HG02981 (cell line): ENCODE data around the gene FNDC8.
A peak's percentile ranks its signal among the peaks of the same experiment; 100 is the strongest.
"Not testable (repeated sequence)": the region's sequence is repeated elsewhere in the genome, so short reads cannot be mapped to it uniquely, and the experiment has no call there.

ENCODE experiments used
- ATAC-seq: cut with Tn5 transposase; IDR thresholded peaks from one replicate; pipeline ENCODE4 v1.9.1; 2021; ENCODE audit warnings: mild to moderate bottlenecking, moderate library complexity; ENCODE audit not compliant: unreplicated experiment

The FNDC8 gene

GRCh38 chr17:35141681-35142466 is 20.5 kb downstream of the FNDC8 start, which contains the start of gene NLE1:
Gene NLE1, minus strand, starts transcription at chr17:35142303. Its CDS starts 28 bp downstream, at chr17:35142275.
- ATAC-seq: peak; percentile 88

DNA sequence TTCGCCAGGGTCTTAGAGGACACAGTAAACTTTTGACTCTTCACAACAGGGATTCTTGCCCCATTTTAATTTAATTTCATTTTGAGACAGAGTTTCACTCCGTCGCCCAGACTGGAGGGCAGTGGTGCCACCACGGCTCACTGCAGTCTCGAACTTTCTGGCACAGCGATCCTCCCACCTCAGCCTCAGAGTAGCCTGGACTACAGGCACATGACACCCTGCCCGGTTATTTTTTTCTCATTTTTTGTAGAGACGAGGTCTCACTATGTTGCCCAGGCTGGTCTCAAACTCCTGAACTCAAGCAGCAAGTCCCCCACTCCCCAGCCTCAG is 21.0 kb downstream of the FNDC8 start:
- no peak for ATAC-seq

DNA sequence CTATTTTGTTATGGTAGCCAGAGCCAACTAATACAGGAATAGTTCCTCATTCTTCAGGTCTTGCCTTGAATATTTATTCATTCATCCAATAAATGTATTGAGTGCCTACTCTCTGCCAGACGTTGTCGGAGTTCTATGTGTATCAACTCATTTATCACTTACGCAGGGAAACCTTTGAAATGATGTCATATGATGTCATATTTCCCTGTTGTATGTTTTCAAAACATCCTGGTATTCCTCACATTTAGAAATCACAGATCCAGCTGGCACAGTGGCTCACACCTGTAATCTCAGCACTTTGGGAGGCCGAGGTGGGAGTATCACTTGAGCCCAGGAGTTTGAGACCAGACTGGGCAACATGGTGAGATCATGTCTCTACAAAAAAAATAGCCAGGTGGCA is 23.4 kb downstream of the FNDC8 start:
- ATAC-seq: no peak

GRCh38 chr17:35146214-35146833 is 24.9 kb downstream of the FNDC8 start:
- ATAC-seq: no peak

- no peak for ATAC-seq
These were observed 26.0 kb downstream of the FNDC8 start, which contains the start of gene UNC45B for GRCh38 chr17:35147375-35147905. Gene UNC45B, plus strand, starts transcription at chr17:35147817. Its CDS starts 447 bp downstream, at chr17:35148264.

DNA sequence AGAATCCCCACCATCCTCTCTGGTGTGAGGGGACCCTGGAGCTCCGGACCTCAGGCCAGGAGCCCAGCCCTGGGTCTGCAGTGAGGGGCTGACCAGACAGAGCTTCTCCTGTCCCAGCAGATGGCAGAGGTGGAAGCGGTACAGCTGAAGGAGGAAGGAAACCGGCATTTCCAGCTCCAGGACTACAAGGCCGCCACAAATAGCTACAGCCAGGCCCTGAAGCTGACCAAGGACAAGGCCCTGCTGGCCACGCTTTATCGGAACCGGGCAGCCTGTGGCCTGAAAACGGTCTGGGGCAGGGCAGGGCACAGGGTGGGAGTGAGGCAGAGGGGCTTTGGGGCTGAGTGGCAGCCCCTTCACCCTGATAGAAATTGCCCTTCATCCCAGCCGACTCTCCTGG is 26.7 kb downstream of the FNDC8 start:
- ATAC-seq: no peak

- no peak for ATAC-seq
These were observed 28.5 kb downstream of the FNDC8 start for GRCh38 chr17:35149941-35150340.

DNA sequence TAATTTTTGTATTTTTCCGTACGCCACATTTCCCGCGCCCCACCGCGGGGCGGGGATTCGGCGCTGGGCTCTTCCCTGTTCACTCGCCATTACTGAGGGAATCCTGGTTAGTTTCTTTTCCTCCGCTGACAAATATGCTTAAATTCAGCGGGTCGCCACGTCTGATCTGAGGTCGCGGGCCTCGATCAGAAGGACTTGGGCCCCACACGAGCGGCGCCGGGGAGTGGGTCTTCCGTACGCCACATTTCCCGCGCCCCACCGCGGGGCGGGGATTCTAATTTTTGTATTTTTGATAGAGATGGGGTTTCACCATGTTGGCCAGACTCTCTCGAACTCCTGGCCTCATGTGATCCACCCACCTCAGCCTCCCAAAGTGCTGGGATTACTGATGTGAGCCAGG is 29.7 kb downstream of the FNDC8 start:
- not testable (repeated sequence) for ATAC-seq

GRCh38 chr17:35152421-35153140 is 31.2 kb downstream of the FNDC8 start:
- ATAC-seq: no peak

GRCh38 chr17:35154196-35155165 is 33.1 kb downstream of the FNDC8 start:
- no peak for ATAC-seq

- ATAC-seq: no peak
These were observed 33.8 kb downstream of the FNDC8 start for GRCh38 chr17:35155246-35155645.

- ATAC-seq: no peak
These were observed 38.5 kb downstream of the FNDC8 start for GRCh38 chr17:35159940-35160339.

GRCh38 chr17:35160354-35161201 is 39.2 kb downstream of the FNDC8 start:
- ATAC-seq: no peak

DNA sequence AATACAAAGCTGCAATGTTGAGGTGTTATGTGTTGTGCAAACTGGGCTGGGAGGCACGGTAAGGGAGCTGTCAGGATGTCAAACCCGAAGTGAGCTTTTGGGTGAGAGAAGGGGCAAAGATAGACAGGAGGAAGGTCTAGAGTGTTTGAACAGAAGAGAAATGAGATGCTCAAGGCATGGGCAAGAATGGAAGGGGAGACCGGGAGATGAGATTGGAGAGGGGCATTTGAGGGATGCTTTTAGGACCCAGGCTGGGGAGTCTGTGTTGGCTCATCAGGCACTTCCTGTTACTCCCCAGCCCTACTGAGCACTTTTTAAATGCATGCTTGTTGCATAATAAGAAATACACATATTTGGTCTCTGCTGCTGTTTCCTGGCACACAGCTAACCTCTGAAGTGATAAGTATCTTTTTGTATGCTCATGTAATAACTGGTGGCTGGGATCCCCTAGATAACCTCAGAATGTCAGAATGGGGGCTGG is 39.9 kb downstream of the FNDC8 start:
- ATAC-seq: no peak

GRCh38 chr17:35162755-35163154 is 41.3 kb downstream of the FNDC8 start:
- no peak for ATAC-seq

DNA sequence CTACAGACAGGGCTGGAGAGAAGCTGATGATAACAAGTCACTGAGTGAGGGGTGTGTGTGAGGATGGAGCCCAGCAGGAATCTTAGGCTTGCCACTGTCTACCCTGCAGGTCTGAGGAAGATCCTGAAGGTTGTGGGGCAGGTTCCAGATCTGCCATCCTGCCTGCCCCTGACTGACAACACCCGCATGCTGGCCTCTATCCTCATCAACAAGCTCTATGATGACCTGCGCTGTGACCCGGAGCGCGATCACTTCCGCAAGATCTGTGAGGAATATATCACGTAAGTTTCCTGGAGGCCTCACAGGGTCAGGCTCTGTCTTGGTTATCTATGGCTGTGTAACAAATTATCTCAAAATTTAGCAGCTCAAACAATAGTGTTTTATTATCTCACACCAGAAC is 42.5 kb downstream of the FNDC8 start:
- no peak for ATAC-seq

GRCh38 chr17:35164716-35165115 is 43.3 kb downstream of the FNDC8 start:
- ATAC-seq: no peak

DNA sequence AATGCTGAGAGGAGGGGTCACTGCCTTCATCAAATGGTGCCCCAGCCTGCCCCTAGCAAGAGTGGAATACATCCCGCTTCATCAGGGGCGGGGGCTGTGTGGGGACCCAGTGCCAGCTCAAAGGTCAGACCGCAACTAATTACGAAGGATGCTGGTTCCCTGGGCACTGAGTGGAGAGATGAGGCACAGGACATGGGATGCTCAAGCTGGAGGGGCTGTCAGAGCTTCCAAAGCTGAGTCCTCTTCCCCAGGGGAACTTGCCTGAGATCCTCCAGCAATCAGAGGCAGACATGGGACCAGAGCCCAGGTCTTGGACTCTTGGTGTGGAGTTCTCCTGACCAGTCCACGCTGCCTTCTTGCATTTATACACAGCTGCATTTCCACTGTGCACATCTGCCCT is 45.1 kb downstream of the FNDC8 start:
- ATAC-seq: no peak

DNA sequence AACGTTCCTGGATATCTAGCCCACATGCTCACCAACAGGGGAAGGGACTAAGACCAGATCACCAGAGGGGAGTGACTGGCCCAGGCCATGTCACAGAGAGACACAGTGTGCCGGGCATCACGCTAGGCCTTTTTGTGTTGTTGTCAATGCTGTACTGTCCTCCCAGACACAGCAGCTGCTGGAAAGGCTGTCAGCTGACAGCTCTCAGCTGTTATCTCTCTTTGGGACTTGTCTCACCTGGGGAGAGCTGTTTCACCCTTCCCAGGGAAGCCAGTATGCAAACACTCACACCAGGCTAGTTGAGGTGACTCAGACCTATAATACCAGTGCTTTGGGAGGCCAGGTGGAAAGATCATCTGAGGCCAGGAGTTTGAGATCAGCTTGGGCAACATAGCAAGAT is 45.6 kb downstream of the FNDC8 start:
- no peak for ATAC-seq
